Muscle of leg (tissue), 11 donors: ENCODE measurements around the gene TESK2. TPM values are rescaled to one million over a fixed set of nuclear protein-coding genes. Genes with fewer than 3 reads are reported as not detected.

Experiments
- DNase-seq: peaks from one replicate; pipeline ENCODE4 v3.0.0; 2013
- H3K27ac ChIP-seq: one replicate; pipeline ENCODE4 v1.5.1; 2013; ENCODE audit warnings: mild to moderate bottlenecking, low read length, control low read depth
- H3K27me3 ChIP-seq: one replicate; pipeline ENCODE4 v1.6.1; 2013; ENCODE audit warnings: low read length; ENCODE audit not compliant: control insufficient read depth, insufficient read depth
- H3K36me3 ChIP-seq: one replicate; pipeline ENCODE4 v1.6.1; 2013; ENCODE audit warnings: low read length; ENCODE audit not compliant: control insufficient read depth, insufficient read depth
- H3K4me1 ChIP-seq: one replicate; pipeline ENCODE4 v1.6.1; 2013; ENCODE audit warnings: low read length; ENCODE audit not compliant: control insufficient read depth, insufficient read depth
- H3K4me3 ChIP-seq: one replicate; pipeline ENCODE4 v1.5.1; 2013; ENCODE audit warnings: low read length, control low read depth
- H3K9me3 ChIP-seq: replicated peaks from 2 replicates; pipeline ENCODE4 v1.6.1; 2013; ENCODE audit warnings: low read depth, low read length; ENCODE audit not compliant: control insufficient read depth
- WGBS: methylation state at CpG from one replicate; pipeline ENCODE4 v1.1.5; 2013; ENCODE audit warnings: missing lambda C conversion rate; ENCODE audit not compliant: insufficient coverage; 5-methylcytosine and 5-hydroxymethylcytosine counted together
- polyA plus RNA-seq, 8 donors: library from polyadenylated mRNA; unstranded; fragments of 120-200 nt; gene quantifications; one replicate each; pipeline versions ENCODE4 v1.2.1 to v1.2.3, GENCODE V29; 2013; ENCODE audit warnings: inconsistent platforms in 1 of 8, low replicate concordance in 1 of 8; ENCODE audit not compliant: insufficient read length in 8 of 8, insufficient read depth in 1 of 8
- total RNA-seq: library from RNA; stranded (reverse); fragments of 120-200 nt; gene quantifications from one replicate; pipeline ENCODE4 v1.2.4, GENCODE V29; 2013

TESK2 gene
- total and polyA plus RNA-seq, 9 donors = 1.3 to 3.1 (median 2.2) TPM

- H3K36me3 ChIP-seq = no peaks in the 10 kb centered on the region
- WGBS = 76% methylated on average over 3 of the region's 4 CpGs
Measured at GRCh38 chr1:45423906-45424678, 66.9 kb downstream of the TESK2 start.

GRCh38 chr1:45421935-45422334 lies 69.0 kb downstream of the TESK2 start:
- Histone ChIP-seq H3K9me3 (no peaks in the 10 kb centered on the region), H3K4me1 (no peaks in the 10 kb centered on the region), H3K27ac (no peak overlapping the region), H3K27me3 (no peaks in the 10 kb centered on the region), H3K4me3 (no peak overlapping the region), H3K36me3 (no peaks in the 10 kb centered on the region)
- no CpG with 5 or more reads among the region's 2 CpGs for WGBS
- DNase-seq = no peak

More at GRCh38 chr1:45423906-45424678, 66.9 kb downstream of the TESK2 start:
- no peak overlapping the region for H3K4me3 ChIP-seq
- DNase-seq = no peak
- no peaks in the 10 kb centered on the region for H3K9me3 ChIP-seq
- no peaks in the 10 kb centered on the region for H3K27me3 ChIP-seq
- no peak overlapping the region for H3K27ac ChIP-seq
- no peaks in the 10 kb centered on the region for H3K4me1 ChIP-seq

- Histone ChIP-seq H3K4me3 (no peak overlapping the region), H3K36me3 (no peaks in the 10 kb centered on the region), H3K4me1 (no peaks in the 10 kb centered on the region), H3K27me3 (no peaks in the 10 kb centered on the region), H3K27ac (no peak overlapping the region), H3K9me3 (no peaks in the 10 kb centered on the region)
- WGBS = 100% methylated on average over 2 of the region's 6 CpGs
- no peak for DNase-seq
Measured at GRCh38 chr1:45414746-45415145, 76.2 kb downstream of the TESK2 start.

DNA sequence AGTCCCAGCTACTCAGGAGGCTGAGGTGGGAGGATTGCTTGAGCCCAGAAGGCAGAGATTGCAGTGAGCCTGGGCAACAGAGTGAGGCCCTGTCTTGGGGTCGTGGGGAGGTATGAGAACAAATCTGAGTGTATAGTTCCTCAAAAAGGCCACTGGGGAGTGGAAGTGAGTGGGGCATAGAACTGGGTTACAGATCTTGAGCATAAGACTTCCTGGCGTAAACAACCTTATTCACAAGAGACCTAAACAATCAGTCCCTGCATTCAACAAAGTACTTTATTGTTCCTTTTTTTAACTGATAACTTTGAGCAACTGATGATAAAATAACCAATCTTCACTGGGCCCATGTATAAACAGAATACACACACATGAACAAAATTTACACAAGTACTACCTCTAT lies 78.1 kb downstream of the TESK2 start:
- H3K36me3 ChIP-seq = no peaks in the 10 kb centered on the region
- no peaks in the 10 kb centered on the region for H3K27me3 ChIP-seq
- H3K9me3 ChIP-seq = no peaks in the 10 kb centered on the region
- WGBS = no CpG with 5 or more reads among the region's 2 CpGs
- no peak overlapping the region for H3K27ac ChIP-seq
- no peaks in the 10 kb centered on the region for H3K4me1 ChIP-seq
- no peak overlapping the region for H3K4me3 ChIP-seq
- peak; percentile 8 for DNase-seq

DNA sequence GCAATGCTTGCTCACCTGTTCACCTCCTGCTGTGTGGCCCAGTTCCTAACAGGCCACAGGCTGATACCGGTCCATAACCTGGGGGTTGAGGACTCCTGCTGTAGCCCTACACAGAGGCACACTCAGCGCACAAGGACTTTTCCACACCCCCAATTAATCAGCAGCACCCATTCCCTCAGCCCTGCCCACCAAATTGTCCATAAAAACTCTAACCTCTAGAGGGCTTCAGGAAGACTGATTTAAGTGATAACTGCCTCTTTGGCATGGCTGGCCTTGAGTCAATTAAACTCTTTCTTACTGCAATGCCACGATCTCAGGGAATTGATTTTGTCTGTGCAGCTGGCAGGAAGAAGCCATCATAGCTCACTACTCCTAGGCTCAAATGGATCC lies 79.5 kb downstream of the TESK2 start:
- Histone ChIP-seq H3K4me3 (no peak overlapping the region), H3K4me1 (no peaks in the 10 kb centered on the region), H3K36me3 (no peaks in the 10 kb centered on the region), H3K27ac (no peak overlapping the region), H3K27me3 (no peaks in the 10 kb centered on the region), H3K9me3 (no peaks in the 10 kb centered on the region)
- no peak for DNase-seq
- 94% methylated on average over 2 of the region's 3 CpGs for WGBS

DNA sequence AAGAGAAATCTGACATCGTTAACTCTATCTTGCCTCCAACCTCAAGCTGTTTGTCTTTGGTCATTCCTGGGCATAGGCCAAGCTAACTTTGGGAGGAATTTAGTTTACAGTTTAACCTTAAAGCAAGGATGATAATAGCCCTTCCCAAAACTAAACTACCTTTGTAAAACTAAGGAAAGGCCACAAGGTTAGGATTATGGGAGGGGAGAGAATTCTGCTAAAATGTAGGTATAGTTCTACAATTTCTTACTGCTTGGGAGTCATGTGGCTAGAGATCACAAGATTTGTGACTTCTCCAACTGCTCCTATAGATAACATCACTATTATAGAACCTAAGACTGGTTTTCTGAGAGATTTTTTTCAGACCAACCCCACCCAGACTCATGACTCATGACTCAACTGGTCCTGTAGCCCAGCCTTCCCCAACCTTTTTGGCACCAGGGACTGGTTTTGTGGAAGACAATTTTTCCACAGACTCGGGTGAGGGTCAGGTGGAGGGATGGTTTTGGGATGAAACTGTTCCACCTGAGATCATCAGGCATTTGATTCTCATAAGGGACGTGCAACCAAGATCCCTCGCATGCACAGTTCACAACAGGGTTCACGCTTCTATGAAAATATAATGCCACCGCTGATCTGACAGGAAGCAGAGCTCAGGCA lies 80.0 kb downstream of the TESK2 start:
- 82% methylated on average over 5 of the region's 6 CpGs for WGBS

DNA sequence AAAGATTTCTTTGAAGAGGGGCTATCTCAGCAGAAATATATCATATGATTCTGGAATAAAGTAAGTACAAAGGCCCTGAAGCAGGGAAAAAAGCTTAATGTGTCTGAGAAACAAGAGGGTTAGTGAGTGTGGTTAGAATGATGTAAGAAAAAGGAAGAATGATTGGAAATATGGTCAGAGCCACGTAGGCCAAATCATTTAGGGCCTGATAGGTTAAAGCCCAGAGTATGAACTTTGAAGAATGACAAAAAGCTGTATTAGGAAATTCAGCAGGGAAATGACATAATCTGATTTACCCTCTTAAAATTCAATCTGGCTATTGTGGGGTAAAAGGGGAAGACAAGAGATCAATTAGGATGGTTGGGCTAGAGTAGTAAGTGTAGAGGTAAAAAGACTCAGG lies 81.7 kb downstream of the TESK2 start:
- Histone ChIP-seq H3K27ac (no peak overlapping the region), H3K4me1 (no peaks in the 10 kb centered on the region), H3K9me3 (no peaks in the 10 kb centered on the region), H3K36me3 (no peaks in the 10 kb centered on the region), H3K27me3 (no peaks in the 10 kb centered on the region), H3K4me3 (no peak overlapping the region)
- DNase-seq = no peak
- whole genome bisulfite sequencing = no CpG with 5 or more reads among the region's 1 CpG

More for the DNA sequence above, 80.0 kb downstream of the TESK2 start:
- no peak for DNase-seq
- Histone ChIP-seq H3K27me3 (no peaks in the 10 kb centered on the region), H3K9me3 (no peaks in the 10 kb centered on the region), H3K36me3 (no peaks in the 10 kb centered on the region), H3K4me3 (no peak overlapping the region), H3K27ac (no peak overlapping the region), H3K4me1 (no peaks in the 10 kb centered on the region)

DNA sequence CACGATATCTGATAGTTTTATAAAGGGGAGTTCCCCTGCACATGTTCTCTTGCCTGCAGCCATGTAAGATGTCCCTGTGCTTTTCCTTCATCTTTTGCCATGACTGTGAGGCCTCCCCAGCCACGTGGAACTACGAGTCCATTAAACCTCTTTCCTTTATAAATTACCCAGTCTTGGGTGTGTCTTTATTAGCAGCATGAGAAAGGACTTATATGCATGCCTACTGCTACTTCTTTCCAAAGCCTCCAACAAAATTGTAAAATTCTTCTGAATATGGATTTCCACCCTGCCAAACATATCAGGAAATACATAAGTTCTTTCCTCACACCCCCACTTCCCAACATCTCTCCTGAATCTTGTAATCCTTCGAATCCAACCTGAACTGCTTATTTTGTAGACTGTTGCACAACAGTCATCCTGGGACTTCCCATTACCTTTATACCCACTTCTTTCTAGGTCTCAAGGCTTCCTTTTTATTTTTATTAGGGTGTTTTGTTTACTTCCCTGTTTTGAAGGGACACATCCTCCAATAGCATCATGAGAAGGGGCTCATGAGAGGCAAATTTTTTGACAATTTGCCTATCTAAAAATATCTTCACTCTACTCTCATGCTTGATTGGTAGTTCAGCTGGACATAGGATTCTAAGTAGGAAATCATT lies 83.2 kb downstream of the TESK2 start:
- Histone ChIP-seq H3K27ac (no peak overlapping the region), H3K4me3 (no peak overlapping the region), H3K36me3 (no peaks in the 10 kb centered on the region), H3K4me1 (no peaks in the 10 kb centered on the region), H3K9me3 (no peaks in the 10 kb centered on the region), H3K27me3 (no peaks in the 10 kb centered on the region)
- DNase-seq = no peak
- 100% methylated on average over 1 of the region's 4 CpGs for WGBS

GRCh38 chr1:45405636-45406035 lies 85.3 kb downstream of the TESK2 start:
- Histone ChIP-seq H3K27ac (no peak overlapping the region), H3K4me3 (no peak overlapping the region), H3K4me1 (no peaks in the 10 kb centered on the region), H3K27me3 (no peaks in the 10 kb centered on the region), H3K9me3 (no peaks in the 10 kb centered on the region), H3K36me3 (no peaks in the 10 kb centered on the region)
- no CpG with 5 or more reads among the region's 2 CpGs for WGBS
- DNase-seq = no peak

DNA sequence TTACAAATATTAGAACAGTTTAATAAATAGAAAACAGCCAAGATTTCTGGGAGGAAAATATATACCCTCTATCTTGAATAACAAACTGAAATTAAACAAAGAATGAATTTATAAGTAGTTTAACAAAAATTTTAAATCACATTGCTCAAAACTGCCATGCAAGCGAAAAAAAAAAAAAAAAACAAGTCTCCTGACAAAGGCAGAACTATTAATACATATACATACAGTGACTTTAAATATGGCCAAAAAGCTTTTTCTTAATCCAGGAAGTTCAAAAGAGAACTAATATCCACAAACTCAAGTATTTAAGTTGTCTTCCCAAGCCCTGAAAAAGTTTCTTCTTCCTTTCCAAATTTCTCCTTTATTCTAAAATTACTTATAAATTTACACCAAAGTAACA lies 87.2 kb downstream of the TESK2 start:
- DNase-seq = peak; percentile 6
- no CpG with 5 or more reads among the region's 1 CpG for WGBS

More for the DNA sequence above, 87.2 kb downstream of the TESK2 start:
- Histone ChIP-seq H3K4me1 (no peaks in the 10 kb centered on the region), H3K27ac (no peak overlapping the region), H3K27me3 (no peaks in the 10 kb centered on the region), H3K9me3 (no peaks in the 10 kb centered on the region), H3K4me3 (no peak overlapping the region), H3K36me3 (no peaks in the 10 kb centered on the region)
